Measurements from ENCODE around the gene DNMBP.
"Not testable (repeated sequence)": the region's sequence is repeated elsewhere in the genome, so short reads cannot be mapped to it uniquely, and the experiment has no call there.

DNMBP gene

GRCh38 chr10:99853655-99854054 is 156.1 kb downstream of the DNMBP start:
- no peak for DNase-seq

DNA sequence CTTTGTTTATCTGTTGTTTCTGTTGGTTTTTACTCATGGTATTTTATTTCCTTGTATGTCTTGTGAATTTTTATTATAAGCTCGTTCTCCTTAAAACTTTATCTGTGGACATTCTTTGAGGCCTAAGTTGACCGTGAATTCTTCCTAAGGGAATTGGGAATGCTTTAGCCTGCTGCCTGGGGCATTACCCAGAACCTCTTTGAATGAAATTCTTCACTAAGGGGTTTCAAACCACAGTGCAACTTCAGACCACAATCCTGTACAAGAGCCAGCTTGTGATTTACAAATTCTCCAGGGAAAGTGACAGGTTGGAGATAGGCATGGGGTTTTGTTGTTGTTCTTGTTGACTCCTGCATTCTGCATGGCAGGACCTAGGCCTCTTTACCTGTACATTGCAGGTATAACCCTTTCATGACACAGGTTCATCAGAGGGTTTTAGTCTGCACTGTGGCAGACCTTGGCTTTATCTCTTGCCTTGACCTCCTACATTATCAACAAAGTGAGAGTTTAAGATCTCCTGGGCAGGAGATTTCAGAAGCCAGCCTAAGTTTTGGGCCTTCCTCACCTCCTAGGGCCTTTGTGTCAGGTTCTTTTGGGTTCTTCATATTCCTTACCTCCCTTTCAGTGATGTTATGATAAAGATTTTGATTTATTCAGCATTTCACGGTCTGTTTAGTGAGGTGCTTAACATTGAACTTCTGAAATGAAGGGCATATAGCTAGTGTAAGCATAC is 157.1 kb downstream of the DNMBP start:
- DNase-seq, result no peak

DNA sequence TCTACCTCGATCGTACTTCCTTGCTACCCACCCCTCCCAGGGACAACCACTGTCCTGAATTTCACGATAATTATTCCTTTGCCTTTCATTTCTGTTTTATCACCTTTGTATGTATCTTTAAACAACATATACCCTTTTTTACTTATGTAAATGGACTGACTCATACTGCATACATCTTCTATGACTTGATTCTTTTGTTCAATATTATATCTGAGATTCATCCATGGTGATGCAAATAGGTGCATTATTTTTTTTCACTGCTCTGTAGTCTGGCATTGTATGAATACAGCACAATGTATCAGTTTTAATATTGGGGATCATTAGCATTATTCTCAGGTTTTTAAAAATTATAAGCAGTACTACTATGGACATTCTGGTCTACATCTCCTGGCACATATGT is 157.9 kb downstream of the DNMBP start:
- DNase-seq, result no peak

DNA sequence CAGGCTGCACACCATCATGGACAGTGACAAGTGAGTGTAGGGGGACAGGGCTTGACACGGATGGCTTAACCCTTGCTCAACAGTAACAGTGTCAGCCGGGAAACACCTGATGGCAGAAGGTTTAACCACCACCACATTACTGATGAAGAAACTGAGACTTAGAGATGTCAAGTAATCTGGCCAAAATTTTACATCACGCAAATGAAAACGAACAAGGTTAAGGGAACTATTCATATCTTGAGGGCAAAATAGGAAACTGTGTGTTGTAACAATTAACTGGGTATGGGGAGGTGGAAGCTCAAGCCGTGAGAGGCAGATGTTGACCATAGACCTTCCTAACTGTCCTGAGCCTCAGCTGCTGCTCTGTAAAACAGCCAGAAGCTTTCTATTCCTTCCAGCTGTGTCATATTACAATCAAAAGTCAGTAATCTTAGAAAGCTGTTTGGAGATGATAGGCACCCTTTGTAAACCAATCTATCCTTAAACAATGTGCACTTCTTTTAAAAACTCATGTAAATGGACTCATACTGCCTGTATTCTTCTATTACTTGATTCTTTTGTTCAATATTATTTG is 158.9 kb downstream of the DNMBP start:
- DNase-seq, result no peak

DNA sequence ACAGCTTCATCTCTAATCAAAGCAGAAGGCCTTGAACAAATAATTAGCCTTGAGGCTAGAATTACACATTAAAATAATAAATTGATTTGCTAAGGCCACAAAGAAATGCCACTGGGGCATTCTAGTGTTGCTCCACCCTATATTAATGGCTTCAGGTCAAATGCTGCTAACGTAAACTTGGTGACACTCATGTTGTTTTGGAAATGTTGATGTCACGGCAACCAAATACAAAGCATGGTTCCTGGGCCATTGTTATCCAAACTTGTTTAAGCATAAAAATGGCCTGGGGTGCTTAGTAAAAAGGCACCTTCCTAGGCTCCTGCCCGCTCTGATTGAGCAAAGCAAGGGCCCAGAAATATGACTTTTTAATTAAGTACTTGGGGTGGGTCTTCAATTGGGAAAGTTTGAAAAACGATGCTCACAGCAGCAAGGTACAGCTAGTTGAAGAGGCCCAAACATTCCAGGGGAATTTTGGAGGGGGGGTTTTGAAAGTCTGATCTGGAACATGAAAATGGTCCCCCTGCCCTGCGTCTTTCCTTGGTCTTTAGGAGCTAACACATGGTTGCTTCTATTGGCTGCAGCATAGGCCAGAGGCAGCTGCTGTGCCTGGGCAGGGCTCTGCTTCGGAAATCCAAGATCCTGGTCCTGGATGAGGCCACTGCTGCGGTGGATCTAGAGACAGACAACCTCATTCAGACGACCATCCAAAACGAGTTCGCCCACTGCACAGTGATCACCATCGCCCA is 159.6 kb downstream of the DNMBP start:
- no peak for DNase-seq

DNA sequence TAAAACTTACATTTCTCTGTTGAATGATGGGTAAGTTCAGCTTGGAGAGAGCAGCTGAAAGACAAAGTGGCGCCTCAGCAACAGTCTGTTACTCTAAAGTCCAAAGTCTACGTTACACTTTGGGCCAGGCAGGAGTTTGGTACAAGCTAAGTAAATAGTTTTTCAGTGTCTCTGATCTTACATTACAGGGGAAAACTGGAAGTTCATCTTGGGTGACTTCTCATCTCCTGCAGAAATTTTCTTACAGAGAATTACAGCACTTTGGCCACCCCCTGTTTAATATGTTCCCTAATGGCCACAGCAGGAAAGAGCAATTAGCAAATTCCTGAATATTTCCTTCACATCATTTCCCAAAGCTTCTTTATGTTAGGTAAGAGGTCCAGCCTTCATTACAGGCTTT is 160.2 kb downstream of the DNMBP start:
- no peak for DNase-seq

DNA sequence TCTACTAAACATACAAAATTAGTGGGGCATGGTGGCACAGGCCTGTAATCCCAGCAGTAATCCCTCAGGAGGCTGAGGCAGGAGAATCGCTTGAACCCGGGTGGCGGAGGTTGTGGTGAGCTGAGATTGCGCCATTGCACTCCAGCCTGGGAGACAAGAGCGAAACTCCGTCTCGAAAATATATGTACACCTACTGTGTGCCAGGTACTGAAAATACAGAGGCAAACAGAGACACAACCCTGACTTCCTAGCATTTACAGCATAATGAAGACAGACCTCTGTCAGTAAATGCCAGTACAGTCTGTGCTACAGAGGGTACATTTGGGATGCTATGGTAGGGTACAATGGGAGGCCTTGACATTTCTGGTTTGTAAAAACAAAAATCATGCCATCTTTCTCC is 160.7 kb downstream of the DNMBP start:
- DNase-seq, result no peak

DNA sequence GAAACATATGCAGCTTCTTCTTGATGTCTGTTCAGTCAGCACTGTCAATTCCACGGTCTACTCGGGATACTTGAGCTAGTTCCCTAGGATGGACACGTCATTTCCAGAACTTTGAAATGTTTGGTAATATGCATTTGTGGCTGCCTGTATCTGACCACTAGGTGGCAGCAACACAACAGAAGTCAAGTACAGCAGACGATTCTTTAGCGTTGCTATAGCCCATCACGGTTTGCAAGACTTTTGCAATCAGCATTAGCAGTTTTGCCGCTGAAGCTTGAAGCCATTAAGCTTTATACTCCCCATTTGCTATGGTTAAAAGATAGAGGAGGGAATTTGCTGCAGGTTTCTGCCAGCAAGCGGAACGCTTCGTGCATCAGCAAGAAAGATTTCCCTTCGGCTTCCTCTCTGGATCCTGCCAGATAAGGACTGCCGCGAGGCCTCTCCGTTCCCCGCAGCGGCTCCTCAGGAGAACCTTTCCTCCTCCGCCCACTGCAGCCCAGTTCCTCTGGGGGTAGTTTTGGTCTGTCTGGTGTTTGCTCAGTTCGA is 163.8 kb downstream of the DNMBP start:
- DNase-seq, result peak; percentile 78

DNA sequence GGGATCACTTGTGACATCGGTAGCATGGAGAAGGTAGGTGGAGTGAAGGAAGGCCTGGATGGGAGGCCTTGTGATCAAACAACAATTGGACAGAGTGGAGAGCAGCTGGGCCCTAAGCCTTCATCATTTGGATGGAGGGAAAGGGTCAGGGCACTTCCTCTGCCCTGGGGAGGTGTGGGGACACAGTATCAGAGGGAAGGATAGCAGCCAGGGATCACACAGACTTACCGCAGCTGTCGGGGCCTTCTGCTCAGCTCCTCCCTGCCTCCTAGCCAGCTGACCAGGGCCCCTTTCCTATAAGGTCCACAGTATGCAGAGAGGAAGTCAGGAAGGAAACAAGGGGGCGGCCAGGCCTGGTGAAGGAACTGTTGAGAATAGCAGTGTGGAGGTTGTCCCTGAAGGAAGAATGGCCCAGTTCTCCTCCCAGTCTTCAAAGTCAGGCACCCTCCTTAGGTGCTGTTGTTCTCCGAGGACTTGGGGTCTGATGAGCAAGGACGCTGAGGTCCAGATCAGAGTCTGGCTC is 165.3 kb downstream of the DNMBP start:
- no peak for DNase-seq

DNA sequence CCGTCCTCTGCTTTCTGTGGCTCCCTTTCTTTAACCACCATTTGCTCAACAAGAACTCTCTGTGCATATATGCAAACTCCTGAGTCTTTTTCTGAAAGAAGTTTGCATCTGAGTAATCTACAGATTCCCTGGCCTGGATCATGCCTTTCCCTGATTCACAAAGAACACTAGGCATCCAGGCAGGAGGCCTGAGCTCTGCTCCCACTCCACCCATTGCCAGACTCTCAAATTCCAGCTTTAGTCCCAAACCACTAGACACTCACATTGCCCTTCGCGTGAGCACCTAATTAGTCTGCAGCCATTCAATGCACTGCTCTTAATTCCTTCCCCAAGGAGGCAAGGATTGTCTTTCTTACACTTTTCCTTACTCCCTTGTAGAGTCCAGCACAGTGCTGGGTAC is 166.4 kb downstream of the DNMBP start:
- no peak for DNase-seq

GRCh38 chr10:99841746-99842145 is 168.0 kb downstream of the DNMBP start:
- DNase-seq, result no peak

DNA sequence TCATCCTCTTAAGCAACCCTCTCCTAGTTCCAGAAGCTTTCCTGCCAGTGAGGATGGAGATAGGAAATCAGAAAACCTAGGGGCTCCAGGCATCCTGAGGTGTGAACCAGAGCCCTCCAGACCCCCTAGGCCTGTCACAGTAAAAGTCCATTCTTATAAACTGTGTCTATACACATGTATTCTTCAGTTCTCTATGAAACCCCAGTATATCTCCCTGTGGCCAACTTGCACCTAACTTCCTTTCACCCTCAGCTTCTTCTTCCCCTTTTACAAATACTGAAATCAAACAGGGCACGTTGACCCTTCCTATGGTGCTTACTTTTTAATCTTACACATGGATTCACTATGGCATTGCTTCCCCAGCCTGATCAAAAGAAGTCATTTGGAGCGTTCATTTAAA is 168.9 kb downstream of the DNMBP start:
- not testable (repeated sequence) for DNase-seq

DNA sequence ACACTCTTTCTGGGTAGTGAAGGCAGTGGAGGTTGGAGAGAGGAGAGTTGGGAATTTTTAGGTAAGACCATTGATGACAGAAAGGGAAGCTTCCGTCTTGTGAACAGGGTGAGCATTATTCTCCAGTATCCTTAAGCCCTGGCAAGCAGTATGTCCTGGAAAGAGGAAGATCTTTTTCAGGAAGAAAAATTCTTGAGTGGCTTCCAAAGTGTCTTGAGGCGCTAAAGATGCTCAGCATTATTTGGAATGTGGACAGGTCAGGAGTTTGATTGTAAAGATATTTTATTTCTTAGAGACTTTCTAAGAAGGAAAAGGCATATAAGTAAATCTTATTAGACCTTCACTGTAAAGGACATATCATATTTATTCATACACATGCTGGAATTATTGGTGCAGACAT is 173.0 kb downstream of the DNMBP start:
- DNase-seq, result no peak

DNA sequence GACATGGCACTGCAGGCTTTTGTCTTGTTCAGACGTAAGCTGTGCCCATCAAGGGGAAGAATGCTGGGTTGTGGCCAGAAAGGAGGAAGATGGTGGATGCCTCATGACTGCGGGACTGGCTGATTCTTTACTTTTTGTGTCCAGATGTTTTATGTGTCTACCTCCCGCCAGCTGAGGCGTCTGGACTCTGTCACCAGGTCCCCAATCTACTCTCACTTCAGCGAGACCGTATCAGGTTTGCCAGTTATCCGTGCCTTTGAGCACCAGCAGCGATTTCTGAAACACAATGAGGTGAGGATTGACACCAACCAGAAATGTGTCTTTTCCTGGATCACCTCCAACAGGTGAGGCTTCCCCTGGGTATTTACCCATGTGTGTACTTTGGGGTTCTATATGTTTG is 173.8 kb downstream of the DNMBP start:
- DNase-seq, result no peak

DNA sequence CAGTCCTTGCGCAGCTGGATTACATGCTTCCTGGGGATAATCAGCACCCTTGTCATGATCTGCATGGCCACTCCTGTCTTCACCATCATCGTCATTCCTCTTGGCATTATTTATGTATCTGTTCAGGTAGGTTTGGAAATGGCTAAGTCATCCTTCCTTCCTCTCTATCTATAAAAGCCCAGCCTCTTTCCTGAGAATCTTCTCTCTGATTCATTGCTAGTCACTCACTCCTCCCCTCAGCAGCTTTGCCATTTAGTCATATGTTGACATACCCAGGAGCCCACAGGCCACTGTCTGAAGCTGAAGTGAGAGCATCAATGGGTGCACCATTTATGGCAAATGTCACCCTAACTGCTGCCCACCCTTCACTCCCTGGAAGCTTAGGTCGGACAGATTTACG is 175.3 kb downstream of the DNMBP start:
- DNase-seq, result no peak

- no peak for DNase-seq
These were observed 177.3 kb downstream of the DNMBP start for GRCh38 chr10:99832439-99832838.

DNA sequence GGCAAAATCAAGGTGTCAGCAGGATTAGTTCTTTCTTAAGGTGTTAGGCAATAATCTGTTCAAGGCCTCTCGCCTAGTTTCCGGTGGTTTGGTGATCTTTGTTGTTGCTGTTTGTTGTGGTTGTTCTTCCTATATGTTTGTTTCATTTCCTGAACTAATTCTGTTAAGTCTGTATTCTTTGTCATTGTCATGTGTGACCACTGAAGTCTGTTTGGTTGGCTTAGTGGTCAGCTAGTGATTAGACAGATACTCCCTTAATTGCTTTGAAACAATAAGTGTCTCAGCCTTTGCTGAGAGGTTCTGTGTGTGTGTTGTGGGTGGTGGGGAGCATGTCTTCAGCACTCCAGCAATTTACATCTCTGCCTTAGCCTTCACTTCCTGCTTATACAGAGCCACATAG is 181.3 kb downstream of the DNMBP start:
- DNase-seq, result no peak

- no peak for DNase-seq
These were observed 181.8 kb downstream of the DNMBP start for GRCh38 chr10:99827936-99828335.
